CD4-positive, alpha-beta T cell (primary cell): ENCODE measurements around the gene SLC12A1. TPM values are rescaled to one million over a fixed set of nuclear protein-coding genes. Genes with fewer than 3 reads are reported as not detected.

ENCODE experiments used
- ATAC-seq: fragments of 200-7000 bp; cut with Tn5 transposase; one replicate; pipeline ENCODE4 v1.10.0; 2022; ENCODE audit warnings: mild to moderate bottlenecking; ENCODE audit not compliant: poor library complexity
- CTCF ChIA-PET: fragments of 350-600 bp; sonication (Branson Sonifier 250); formaldehyde crosslinking; loops from one replicate; lab custom pipeline; 2021; ENCODE audit warnings: antibody characterized with exemption, inconsistent platforms; lab: Charles Lee
- POLR2A ChIA-PET: fragments of 350-600 bp; sonication (Branson Sonifier 250); formaldehyde crosslinking; loops from one replicate; lab custom pipeline; 2021; ENCODE audit warnings: antibody characterized with exemption, inconsistent platforms; lab: Charles Lee
- DNase-seq, 14 experiments: peaks; one replicate each; pipeline ENCODE4 v3.0.0-alpha.2; 2013 to 2020; ENCODE audit warnings: mixed read lengths in 2 of 14
- H3K27ac ChIP-seq, 2 donors: one replicate each; pipeline versions ENCODE4 v1.5.1 to v1.7.0; 2013; ENCODE audit warnings: low read length in 2 of 2, low read depth in 1 of 2, mild to moderate bottlenecking in 1 of 2
- H3K27me3 ChIP-seq, 2 experiments: 1 replicate in 1 of 2; 2 replicates in 1 of 2; pipeline versions ENCODE4 v1.6.1 to v1.7.0; 2013; ENCODE audit warnings: low read length in 2 of 2, control low read depth in 1 of 2, mild to moderate bottlenecking in 1 of 2, moderate library complexity in 1 of 2; ENCODE audit not compliant: insufficient read depth in 2 of 2, control insufficient read depth in 1 of 2
- H3K36me3 ChIP-seq: one replicate; pipeline ENCODE4 v1.6.1; 2013; ENCODE audit warnings: low read length, control low read depth; ENCODE audit not compliant: insufficient read depth
- H3K4me1 ChIP-seq: one replicate; pipeline ENCODE4 v1.6.1; 2013; ENCODE audit warnings: low read length, control low read depth; ENCODE audit not compliant: insufficient read depth
- H3K4me3 ChIP-seq: one replicate; pipeline ENCODE4 v1.5.1; 2013; ENCODE audit warnings: mild to moderate bottlenecking, low read length, moderate library complexity
- H3K9me3 ChIP-seq, 2 experiments: 1 replicate in 1 of 2; 2 replicates in 1 of 2; pipeline versions ENCODE4 v1.6.1 to v1.7.0; 2013; ENCODE audit warnings: low read length in 2 of 2, mild to moderate bottlenecking in 2 of 2, control low read depth in 1 of 2, moderate library complexity in 1 of 2; ENCODE audit not compliant: control insufficient read depth in 1 of 2, insufficient read depth in 1 of 2
- H3K27ac Mint-ChIP-seq: one replicate; pipeline ENCODE4 v1.8.0; 2020; ENCODE audit warnings: mixed read lengths
- H3K27me3 Mint-ChIP-seq: one replicate; pipeline ENCODE4 v1.8.0; 2021; ENCODE audit warnings: mixed read lengths
- H3K36me3 Mint-ChIP-seq: one replicate; pipeline ENCODE4 v1.8.0; 2021; ENCODE audit warnings: low read depth, mixed read lengths
- H3K4me1 Mint-ChIP-seq: one replicate; pipeline ENCODE4 v1.8.0; 2021; ENCODE audit warnings: low read depth, mixed read lengths
- H3K4me3 Mint-ChIP-seq: one replicate; pipeline ENCODE4 v1.8.0; 2020; ENCODE audit warnings: mild to moderate bottlenecking, mixed read lengths
- H3K9me3 Mint-ChIP-seq: one replicate; pipeline ENCODE4 v1.8.0; 2020; ENCODE audit warnings: mixed read lengths
- intact Hi-C, 2 experiments: fragments of 100-400 bp; cut with DNase I in 1 of 2; cut with micrococcal nuclease in 1 of 2; formaldehyde crosslinking; loops; one replicate each; pipeline versions ENCODE4 v1.15.1 to v1.9.0; 2023 to 2025; cut with DNase I, micrococcal nuclease
- total RNA-seq, 174 experiments: library from RNA in 2 of 174; stranded (reverse) in 2 of 174; gene quantifications; one replicate each; pipeline ENCODE4 v1.2.3 and lab custom pipeline; 2021 to 2026
- TF ChIP-seq, protein P1 (sequence below): fragments of 200-600 bp; IDR thresholded peaks from one replicate; pipeline ENCODE4 v1.8.0; 2022; ENCODE audit warnings: antibody characterized with exemption, mild to moderate bottlenecking

SLC12A1 gene
- total RNA-seq, 2 experiments from 2014 or later, result not detected

DNA sequence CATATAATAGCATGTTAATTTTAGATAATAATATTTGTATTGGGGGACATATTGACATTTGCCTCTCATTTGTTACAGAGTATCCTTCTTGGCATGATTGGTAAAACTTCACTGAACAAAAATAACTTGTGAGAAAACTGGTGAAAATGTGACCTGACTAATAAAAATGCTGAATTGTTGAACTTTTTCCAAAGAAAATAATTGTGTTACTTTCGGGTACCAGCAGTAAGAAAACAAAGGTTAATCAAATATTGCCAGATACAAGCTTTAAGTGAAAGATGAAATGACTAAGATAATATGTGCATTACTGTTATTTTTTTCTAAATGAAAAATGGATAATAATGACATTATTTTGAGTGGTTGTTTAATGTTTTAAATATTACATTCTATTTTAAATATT, 15.2 kb downstream of the SLC12A1 start:
- CTCF ChIA-PET, result no interaction called here
- Mint-ChIP-seq H3K27me3 (peaks cover 9% of the 10 kb centered on the region), H3K4me1 (no peaks in the 10 kb centered on the region), H3K4me3 (no peak overlapping the region), H3K36me3 (no peaks in the 10 kb centered on the region), H3K27ac (no peak overlapping the region), H3K9me3 (no peaks in the 10 kb centered on the region)
- POLR2A ChIA-PET, result no interaction called here
- DNase-seq (no peak), ATAC-seq (no peak)
- Histone ChIP-seq H3K9me3 (no peaks in the 10 kb centered on the region), H3K27me3 (no peaks in the 10 kb centered on the region), H3K4me3 (no peak overlapping the region), H3K36me3 (no peaks in the 10 kb centered on the region), H3K27ac (no peak overlapping the region), H3K4me1 (no peaks in the 10 kb centered on the region)
- intact Hi-C loops, result no loop called here
- TF ChIP-seq, protein P1, sequence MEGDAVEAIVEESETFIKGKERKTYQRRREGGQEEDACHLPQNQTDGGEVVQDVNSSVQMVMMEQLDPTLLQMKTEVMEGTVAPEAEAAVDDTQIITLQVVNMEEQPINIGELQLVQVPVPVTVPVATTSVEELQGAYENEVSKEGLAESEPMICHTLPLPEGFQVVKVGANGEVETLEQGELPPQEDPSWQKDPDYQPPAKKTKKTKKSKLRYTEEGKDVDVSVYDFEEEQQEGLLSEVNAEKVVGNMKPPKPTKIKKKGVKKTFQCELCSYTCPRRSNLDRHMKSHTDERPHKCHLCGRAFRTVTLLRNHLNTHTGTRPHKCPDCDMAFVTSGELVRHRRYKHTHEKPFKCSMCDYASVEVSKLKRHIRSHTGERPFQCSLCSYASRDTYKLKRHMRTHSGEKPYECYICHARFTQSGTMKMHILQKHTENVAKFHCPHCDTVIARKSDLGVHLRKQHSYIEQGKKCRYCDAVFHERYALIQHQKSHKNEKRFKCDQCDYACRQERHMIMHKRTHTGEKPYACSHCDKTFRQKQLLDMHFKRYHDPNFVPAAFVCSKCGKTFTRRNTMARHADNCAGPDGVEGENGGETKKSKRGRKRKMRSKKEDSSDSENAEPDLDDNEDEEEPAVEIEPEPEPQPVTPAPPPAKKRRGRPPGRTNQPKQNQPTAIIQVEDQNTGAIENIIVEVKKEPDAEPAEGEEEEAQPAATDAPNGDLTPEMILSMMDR, result no peak

- CTCF ChIA-PET, result no interaction called here
- TF ChIP-seq, protein P1, result no peak
- intact Hi-C loops, result no loop called here
- no peaks in the 10 kb centered on the region for H3K36me3 Mint-ChIP-seq
- no peaks in the 10 kb centered on the region for H3K4me1 Mint-ChIP-seq
- H3K27me3 ChIP-seq, result no peaks in the 10 kb centered on the region
- H3K9me3 ChIP-seq, result no peaks in the 10 kb centered on the region
- no peak overlapping the region for H3K4me3 Mint-ChIP-seq
- no peaks in the 10 kb centered on the region for H3K36me3 ChIP-seq
- POLR2A ChIA-PET, result no interaction called here
- peaks cover 9% of the 10 kb centered on the region for H3K27me3 Mint-ChIP-seq
- no peak for ATAC-seq
- no peaks in the 10 kb centered on the region for H3K4me1 ChIP-seq
- H3K27ac Mint-ChIP-seq, result no peak overlapping the region
- no peak overlapping the region for H3K4me3 ChIP-seq
- no peak for DNase-seq
- no peaks in the 10 kb centered on the region for H3K9me3 Mint-ChIP-seq
- no peak overlapping the region for H3K27ac ChIP-seq
These were observed 15.8 kb downstream of the SLC12A1 start for GRCh38 chr15:48221885-48222284.

GRCh38 chr15:48222627-48223026, 16.5 kb downstream of the SLC12A1 start:
- no peak for DNase-seq
- Histone ChIP-seq H3K36me3 (no peaks in the 10 kb centered on the region), H3K9me3 (no peaks in the 10 kb centered on the region), H3K4me3 (no peak overlapping the region), H3K27me3 (no peaks in the 10 kb centered on the region), H3K4me1 (no peaks in the 10 kb centered on the region), H3K27ac (no peak overlapping the region)
- intact Hi-C loops, result no loop called here
- TF ChIP-seq, protein P1, result no peak
- no peak overlapping the region for H3K27ac Mint-ChIP-seq
- POLR2A ChIA-PET, result no interaction called here
- CTCF ChIA-PET, result no interaction called here
- no peak for ATAC-seq
- peaks cover 9% of the 10 kb centered on the region for H3K27me3 Mint-ChIP-seq
- H3K9me3 Mint-ChIP-seq, result no peaks in the 10 kb centered on the region
- H3K4me1 Mint-ChIP-seq, result no peaks in the 10 kb centered on the region
- no peak overlapping the region for H3K4me3 Mint-ChIP-seq
- H3K36me3 Mint-ChIP-seq, result no peaks in the 10 kb centered on the region
